T-cell (primary cell): ENCODE results near the gene GXYLT2. TPM values are rescaled to one million over a fixed set of nuclear protein-coding genes. Genes with fewer than 3 reads are reported as not detected.

Experiments
- ATAC-seq, 4 experiments: fragments of 200-7000 bp in 3 of 4; fragments of 150-1000 bp in 1 of 4; cut with Tn5 transposase; replicated peaks in 1 of 4; 1 replicate in 3 of 4; 2 replicates in 1 of 4; pipeline ENCODE4 v1.10.0; 2021; ENCODE audit warnings: moderate library complexity in 3 of 4, mild to moderate bottlenecking in 2 of 4, moderate number of reproducible peaks in 1 of 4
- CTCF ChIA-PET, 2 donors: fragments of 300-600 bp; sonication (Branson Sonifier 250); formaldehyde crosslinking; loops; one replicate each; lab custom pipeline; 2022; ENCODE audit warnings: antibody characterized with exemption in 2 of 2; lab: Charles Lee
- POLR2A ChIA-PET, 2 donors: fragments of 300-600 bp; sonication (Branson Sonifier 250); formaldehyde crosslinking; loops; one replicate each; lab custom pipeline; 2022; ENCODE audit warnings: antibody characterized with exemption in 2 of 2; lab: Charles Lee
- DNase-seq, 35 experiments: peaks; one replicate each; pipeline versions ENCODE4 v3.0.0 to v3.0.0-alpha.2; 2013 to 2023
- H3K27ac ChIP-seq: one replicate; pipeline ENCODE4 v1.5.1; 2013; ENCODE audit warnings: low read length
- H3K27me3 ChIP-seq, 2 experiments: replicated peaks in 1 of 2; 1 replicate in 1 of 2; 2 replicates in 1 of 2; pipeline versions ENCODE4 v1.6.1 to v1.7.0; 2013; ENCODE audit warnings: low read length in 1 of 2, mixed read lengths in 1 of 2; ENCODE audit not compliant: control insufficient read depth in 2 of 2, insufficient read depth in 2 of 2; ENCODE audit errors: extremely low read depth in 1 of 2
- H3K36me3 ChIP-seq, 2 donors: 1 replicate in 1 of 2; 2 replicates in 1 of 2; pipeline versions ENCODE4 v1.6.1 to v1.7.0; 2013; ENCODE audit warnings: low read length in 1 of 2; ENCODE audit not compliant: control insufficient read depth in 2 of 2, insufficient read depth in 1 of 2; ENCODE audit errors: extremely low read depth in 1 of 2
- H3K4me1 ChIP-seq, 2 experiments: 1 replicate in 1 of 2; 2 replicates in 1 of 2; pipeline versions ENCODE4 v1.6.1 to v1.7.0; 2013; ENCODE audit warnings: low read length in 2 of 2, mixed read lengths in 1 of 2; ENCODE audit not compliant: insufficient read depth in 2 of 2, control insufficient read depth in 1 of 2; ENCODE audit errors: extremely low read depth in 1 of 2
- H3K4me3 ChIP-seq, 2 donors: 1 replicate in 1 of 2; 2 replicates in 1 of 2; pipeline versions ENCODE4 v1.5.1 to v1.7.0; 2013; ENCODE audit warnings: mild to moderate bottlenecking in 2 of 2, low read length in 1 of 2, moderate library complexity in 1 of 2; ENCODE audit not compliant: control insufficient read depth in 1 of 2; ENCODE audit errors: extremely low read depth in 1 of 2
- H3K9me3 ChIP-seq: 2 replicates; pipeline ENCODE4 v1.7.0; 2013
- H3K27ac Mint-ChIP-seq, 2 donors: one replicate each; pipeline ENCODE4 v1.8.0; 2020 to 2021; ENCODE audit warnings: mild to moderate bottlenecking in 2 of 2, mixed read lengths in 2 of 2
- H3K27me3 Mint-ChIP-seq, 2 donors: one replicate each; pipeline ENCODE4 v1.8.0; 2021 to 2022; ENCODE audit warnings: mixed read lengths in 2 of 2
- H3K36me3 Mint-ChIP-seq: one replicate; pipeline ENCODE4 v1.8.0; 2021; ENCODE audit warnings: mixed read lengths
- H3K4me1 Mint-ChIP-seq, 3 donors: one replicate each; pipeline ENCODE4 v1.8.0; 2020 to 2022; ENCODE audit warnings: mixed read lengths in 3 of 3, mild to moderate bottlenecking in 1 of 3
- H3K4me3 Mint-ChIP-seq, 3 donors: one replicate each; pipeline ENCODE4 v1.8.0; 2020 to 2022; ENCODE audit warnings: mild to moderate bottlenecking in 3 of 3, mixed read lengths in 3 of 3, moderate library complexity in 3 of 3
- H3K9me3 Mint-ChIP-seq, 3 donors: one replicate each; pipeline ENCODE4 v1.8.0; 2020 to 2022; ENCODE audit warnings: mixed read lengths in 3 of 3
- WGBS: methylation state at CpG from one replicate; pipeline ENCODE4 v1.1.5; 2013; ENCODE audit warnings: missing lambda C conversion rate; ENCODE audit not compliant: insufficient coverage; 5-methylcytosine and 5-hydroxymethylcytosine counted together
- total RNA-seq, 35 experiments: library from RNA in 6 of 35; stranded (reverse) in 6 of 35; fragments of 120-200 nt in 1 of 35; gene quantifications; one replicate each; pipeline versions ENCODE4 v1.2.1 to v1.2.4 and lab custom pipeline; 2013 to 2026

The GXYLT2 gene
- total RNA-seq, 5 donors from 2014 or later (not counting 1 experiment from before 2014, with no cell fraction given) = 0.09 to 0.19 TPM; not detected in 3

DNA sequence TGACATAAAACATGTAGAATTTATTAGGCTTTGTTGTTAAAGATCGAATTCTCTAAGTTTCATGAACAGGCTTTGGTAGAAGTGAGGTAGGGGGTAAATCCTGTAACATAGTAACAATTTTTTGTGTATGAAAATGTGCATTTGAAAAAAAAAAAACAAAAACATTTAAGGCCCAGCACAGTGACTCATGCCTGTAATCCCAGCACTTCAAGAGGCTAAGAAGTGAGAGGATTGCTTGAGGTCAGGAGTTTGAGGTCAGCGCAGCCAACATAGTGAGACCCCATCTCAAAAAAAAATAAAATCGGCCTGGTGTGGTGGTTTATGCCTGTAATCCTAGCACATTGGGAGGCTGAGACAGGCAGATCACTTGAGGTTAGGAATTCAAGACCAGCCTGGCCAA, 81.9 kb downstream of the GXYLT2 start:
- Mint-ChIP-seq H3K9me3 (no peaks in the 10 kb centered on the region), H3K27ac (no peak overlapping the region), H3K36me3 (no peaks in the 10 kb centered on the region), H3K4me1 (peaks cover 22 to 28% (median 25%) of the 10 kb centered on the region in 3 donors), H3K4me3 (no peak overlapping the region), H3K27me3 (no peaks in the 10 kb centered on the region)
- Histone ChIP-seq H3K4me1 (peaks cover 10 to 15% of the 10 kb centered on the region in 2 experiments), H3K27me3 (no peaks in the 10 kb centered on the region), H3K9me3 (no peaks in the 10 kb centered on the region), H3K27ac (no peak overlapping the region), H3K36me3 (no peaks in the 10 kb centered on the region), H3K4me3 (no peak overlapping the region)
- DNase-seq = no peak
- ATAC-seq = no peak
- CTCF ChIA-PET = interaction anchor here in 1 of 2 donors (0.6 kb wide), 1 partner anchor 45 kb away, joined by 9 read pairs; no protein-coding TSS in a partner anchor
- POLR2A ChIA-PET = no interaction called here
- WGBS = no CpG with 5 or more reads among the region's 3 CpGs

- no peaks in the 10 kb centered on the region for H3K27me3 Mint-ChIP-seq
Observed at GRCh38 chr3:72970942-72971341, 83.1 kb downstream of the GXYLT2 start.

GRCh38 chr3:72972706-72973030, 84.8 kb downstream of the GXYLT2 start:
- H3K27ac ChIP-seq = no peak overlapping the region
- Mint-ChIP-seq H3K27me3 (no peaks in the 10 kb centered on the region), H3K27ac (no peak overlapping the region), H3K36me3 (no peaks in the 10 kb centered on the region), H3K4me3 (no peak overlapping the region), H3K9me3 (no peaks in the 10 kb centered on the region), H3K4me1 (peaks cover 0 to 10% (median 6%) of the 10 kb centered on the region in 3 donors)
- ChIA-PET CTCF (no interaction called here), POLR2A (interaction anchor here in 1 of 2 donors (0.6 kb wide), 1 partner anchor 25 kb away, joined by 5 read pairs; no protein-coding TSS in a partner anchor)
- H3K27me3 ChIP-seq = no peaks in the 10 kb centered on the region
- H3K4me3 ChIP-seq = no peak overlapping the region
- no peaks in the 10 kb centered on the region for H3K4me1 ChIP-seq
- ATAC-seq (no peak), DNase-seq (no peak)
- WGBS = no CpG with 5 or more reads among the region's 3 CpGs
- H3K9me3 ChIP-seq = no peaks in the 10 kb centered on the region
- H3K36me3 ChIP-seq = no peaks in the 10 kb centered on the region

More at GRCh38 chr3:72970942-72971341, 83.1 kb downstream of the GXYLT2 start:
- no peaks in the 10 kb centered on the region for H3K36me3 ChIP-seq
- Mint-ChIP-seq H3K4me3 (no peak overlapping the region), H3K27ac (no peak overlapping the region), H3K9me3 (no peaks in the 10 kb centered on the region), H3K4me1 (peaks cover 14 to 16% (median 14%) of the 10 kb centered on the region in 3 donors), H3K36me3 (no peaks in the 10 kb centered on the region)
- ChIA-PET CTCF (no interaction called here), POLR2A (no interaction called here)
- no peak overlapping the region for H3K4me3 ChIP-seq
- DNase-seq (no peak), ATAC-seq (no peak)
- H3K9me3 ChIP-seq = no peaks in the 10 kb centered on the region
- H3K27me3 ChIP-seq = no peaks in the 10 kb centered on the region
- 83% methylated on average over 2 of the region's 2 CpGs for WGBS
- no peak overlapping the region for H3K27ac ChIP-seq
- peaks cover 0 to 5% of the 10 kb centered on the region in 2 experiments for H3K4me1 ChIP-seq

DNA sequence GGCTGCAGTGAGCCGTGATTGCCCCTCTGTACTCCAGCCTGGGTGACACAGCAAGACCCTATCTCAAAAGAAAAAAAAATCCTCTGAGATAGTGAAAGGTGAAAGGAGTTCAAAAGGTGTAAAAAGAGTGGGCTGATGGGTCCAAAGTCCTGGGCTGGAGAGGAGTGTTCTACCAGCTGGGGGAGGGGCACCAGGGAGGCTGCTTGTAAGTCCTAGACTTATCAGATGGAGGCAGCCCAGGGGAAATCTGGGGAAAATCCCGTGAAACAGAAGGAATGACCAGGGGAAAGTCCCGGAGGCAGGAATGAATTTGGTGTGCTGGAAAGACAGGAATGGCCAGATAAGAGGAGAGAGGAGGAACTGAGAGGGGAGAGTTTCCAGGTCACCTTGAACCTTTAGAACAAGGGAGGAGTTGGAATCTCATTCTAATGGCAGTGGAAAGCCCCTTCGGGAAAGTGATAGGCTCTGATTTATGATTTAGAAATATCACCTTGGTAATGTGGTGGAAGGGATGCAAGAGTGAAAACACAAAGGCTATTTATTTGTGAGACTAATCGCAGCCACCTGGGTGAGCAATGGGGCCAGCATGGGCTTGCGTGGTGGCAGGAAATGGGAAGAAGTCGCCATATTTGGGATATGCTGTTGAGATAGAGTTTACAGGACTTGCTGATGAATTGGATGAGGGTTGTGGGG, 85.3 kb downstream of the GXYLT2 start:
- H3K36me3 ChIP-seq = no peaks in the 10 kb centered on the region
- DNase-seq (no peak), ATAC-seq (no peak)
- CTCF ChIA-PET = no interaction called here
- H3K4me3 ChIP-seq = no peak overlapping the region
- H3K27me3 ChIP-seq = no peaks in the 10 kb centered on the region
- peaks cover 0 to 10% (median 5%) of the 10 kb centered on the region in 3 donors for H3K4me1 Mint-ChIP-seq
- no peak overlapping the region for H3K27ac Mint-ChIP-seq
- no peak overlapping the region for H3K27ac ChIP-seq
- POLR2A ChIA-PET = no interaction called here
- no peaks in the 10 kb centered on the region for H3K9me3 ChIP-seq
- H3K36me3 Mint-ChIP-seq = no peaks in the 10 kb centered on the region
- H3K4me1 ChIP-seq = no peaks in the 10 kb centered on the region
- H3K9me3 Mint-ChIP-seq = no peaks in the 10 kb centered on the region
- WGBS = 74% methylated on average over 6 of the region's 7 CpGs
- H3K4me3 Mint-ChIP-seq = no peak overlapping the region
- no peaks in the 10 kb centered on the region for H3K27me3 Mint-ChIP-seq

- peaks cover 0 to 10% (median 5%) of the 10 kb centered on the region in 3 donors for H3K4me1 Mint-ChIP-seq
- DNase-seq = no peak
- ChIA-PET CTCF (no interaction called here), POLR2A (no interaction called here)
- no peaks in the 10 kb centered on the region for H3K36me3 Mint-ChIP-seq
- no peaks in the 10 kb centered on the region for H3K9me3 Mint-ChIP-seq
- WGBS = no CpG with 5 or more reads among the region's 2 CpGs
- H3K27ac Mint-ChIP-seq = no peak overlapping the region
- Histone ChIP-seq H3K9me3 (no peaks in the 10 kb centered on the region), H3K27ac (no peak overlapping the region), H3K27me3 (no peaks in the 10 kb centered on the region), H3K36me3 (no peaks in the 10 kb centered on the region), H3K4me3 (no peak overlapping the region), H3K4me1 (no peaks in the 10 kb centered on the region)
- H3K27me3 Mint-ChIP-seq = no peaks in the 10 kb centered on the region
- no peak for ATAC-seq
- no peak overlapping the region for H3K4me3 Mint-ChIP-seq
Observed at GRCh38 chr3:72973786-72974185, 85.9 kb downstream of the GXYLT2 start.

GRCh38 chr3:72974956-72975355, 87.1 kb downstream of the GXYLT2 start:
- Mint-ChIP-seq H3K4me1 (peaks cover 0 to 10% (median 5%) of the 10 kb centered on the region in 3 donors), H3K4me3 (no peak overlapping the region), H3K36me3 (no peaks in the 10 kb centered on the region), H3K27ac (no peak overlapping the region), H3K9me3 (no peaks in the 10 kb centered on the region), H3K27me3 (peaks cover 0 to 1% of the 10 kb centered on the region in 2 donors)
- ATAC-seq = no peak
- CTCF ChIA-PET = no interaction called here
- 89% methylated on average over 3 of the region's 4 CpGs for WGBS
- no peak for DNase-seq
- no peaks in the 10 kb centered on the region for H3K4me1 ChIP-seq
- no peak overlapping the region for H3K4me3 ChIP-seq
- no peaks in the 10 kb centered on the region for H3K27me3 ChIP-seq
- POLR2A ChIA-PET = interaction anchor here in 1 of 2 donors (0.7 kb wide), 1 partner anchor 11 kb away, joined by 3 read pairs; no protein-coding TSS in a partner anchor
- H3K27ac ChIP-seq = no peak overlapping the region
- H3K9me3 ChIP-seq = no peaks in the 10 kb centered on the region
- no peaks in the 10 kb centered on the region for H3K36me3 ChIP-seq
